NK-92 (cell line): ENCODE results near the gene FOXJ1.

Experiments used
- DNase-seq: peaks from one replicate; lab custom pipeline; 2025; ENCODE audit not compliant: unreplicated experiment; lab: John Stamatoyannopoulos, UW

FOXJ1 gene

GRCh38 chr17:76142039-76142584 is 1.1 kb upstream of the FOXJ1 start:
- DNase-seq = no peak

- no peak for DNase-seq
Measured at GRCh38 chr17:76140661-76141211, 309 bp downstream of the FOXJ1 start.

- DNase-seq = no peak
Measured at GRCh38 chr17:76139801-76140660, 1.0 kb downstream of the FOXJ1 start.

- DNase-seq = no peak
Measured at GRCh38 chr17:76138896-76139752, 1.9 kb downstream of the FOXJ1 start.

GRCh38 chr17:76138234-76138895 is 2.7 kb downstream of the FOXJ1 start:
- no peak for DNase-seq

- DNase-seq = no peak
Measured at GRCh38 chr17:76137351-76138233, 3.5 kb downstream of the FOXJ1 start.

- no peak for DNase-seq
Measured at GRCh38 chr17:76137001-76137350, 4.1 kb downstream of the FOXJ1 start.

- DNase-seq = no peak
Measured at GRCh38 chr17:76136276-76137000, 4.6 kb downstream of the FOXJ1 start.

GRCh38 chr17:76135810-76136188 is 5.2 kb downstream of the FOXJ1 start:
- no peak for DNase-seq

GRCh38 chr17:76134911-76135809 is 5.9 kb downstream of the FOXJ1 start:
- no peak for DNase-seq

GRCh38 chr17:76132574-76133338 is 8.3 kb downstream of the FOXJ1 start:
- no peak for DNase-seq

- DNase-seq = no peak
Measured at GRCh38 chr17:76131692-76132573, 9.1 kb downstream of the FOXJ1 start.

- DNase-seq = no peak
Measured at GRCh38 chr17:76131051-76131691, 9.9 kb downstream of the FOXJ1 start.

GRCh38 chr17:76130473-76130872 is 10.6 kb downstream of the FOXJ1 start:
- DNase-seq = no peak

- no peak for DNase-seq
Measured at GRCh38 chr17:76125922-76126321, 15.1 kb downstream of the FOXJ1 start.

GRCh38 chr17:76125391-76125675 is 15.7 kb downstream of the FOXJ1 start:
- no peak for DNase-seq
